Anterior cingulate cortex (tissue), 58 donors: ENCODE results near the gene CHMP1A.

Experiments
- DNase-seq, 58 donors: peaks; one replicate each; lab custom pipeline; 2025; lab: John Stamatoyannopoulos, UW

The CHMP1A gene

DNA sequence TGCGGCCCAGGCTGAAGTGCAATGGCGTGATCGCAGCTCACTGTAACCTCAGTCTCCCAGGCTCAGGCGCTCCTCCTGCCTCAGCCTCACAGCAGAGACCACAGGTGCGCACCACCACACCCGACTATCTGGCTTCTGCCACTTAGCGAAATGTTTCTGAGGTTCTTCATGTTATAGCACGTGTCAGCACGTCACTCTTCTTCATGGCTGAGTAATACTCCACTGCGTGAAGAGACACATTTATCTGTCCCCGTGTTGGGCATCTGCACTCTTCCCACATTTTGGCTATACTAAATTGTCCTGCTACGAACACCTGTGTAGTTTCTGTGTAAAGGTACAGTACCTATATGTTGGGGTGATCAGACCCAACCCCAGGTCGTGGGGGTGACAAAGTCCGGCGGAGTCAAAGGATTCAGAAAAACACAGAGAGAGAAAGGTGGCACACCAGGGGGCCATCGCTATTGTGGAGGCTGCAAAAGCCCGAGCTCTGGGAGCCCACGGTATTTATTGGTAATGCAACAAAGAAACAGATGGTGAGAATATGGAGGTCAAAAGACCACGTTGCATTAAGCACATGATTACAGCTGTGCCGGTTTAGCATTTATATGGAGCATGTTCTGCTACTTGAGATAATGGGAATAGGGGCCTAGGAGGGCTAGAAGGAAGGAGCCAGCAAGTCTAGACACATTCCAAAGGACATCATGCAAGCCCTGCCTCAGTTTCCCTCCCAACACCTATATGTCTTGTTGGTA lies 44.9 kb downstream of the CHMP1A start:
- no peak for DNase-seq

DNA sequence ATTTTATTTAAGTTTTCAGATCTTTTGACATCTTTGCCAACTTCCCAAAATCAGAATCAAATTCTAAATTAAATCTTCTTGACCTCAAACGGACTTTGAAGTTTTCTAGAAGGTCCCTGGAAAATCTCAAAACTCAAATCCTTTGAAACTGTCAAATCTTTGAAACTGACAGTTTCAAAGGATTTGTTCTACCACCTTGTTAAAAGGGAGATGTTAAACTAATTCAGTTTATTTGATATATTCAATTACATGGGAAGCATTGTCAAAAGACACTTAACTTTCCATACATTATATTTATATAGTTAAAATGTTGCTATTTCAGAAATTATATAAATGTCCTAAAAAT lies 47.4 kb downstream of the CHMP1A start:
- DNase-seq: no peak

DNA sequence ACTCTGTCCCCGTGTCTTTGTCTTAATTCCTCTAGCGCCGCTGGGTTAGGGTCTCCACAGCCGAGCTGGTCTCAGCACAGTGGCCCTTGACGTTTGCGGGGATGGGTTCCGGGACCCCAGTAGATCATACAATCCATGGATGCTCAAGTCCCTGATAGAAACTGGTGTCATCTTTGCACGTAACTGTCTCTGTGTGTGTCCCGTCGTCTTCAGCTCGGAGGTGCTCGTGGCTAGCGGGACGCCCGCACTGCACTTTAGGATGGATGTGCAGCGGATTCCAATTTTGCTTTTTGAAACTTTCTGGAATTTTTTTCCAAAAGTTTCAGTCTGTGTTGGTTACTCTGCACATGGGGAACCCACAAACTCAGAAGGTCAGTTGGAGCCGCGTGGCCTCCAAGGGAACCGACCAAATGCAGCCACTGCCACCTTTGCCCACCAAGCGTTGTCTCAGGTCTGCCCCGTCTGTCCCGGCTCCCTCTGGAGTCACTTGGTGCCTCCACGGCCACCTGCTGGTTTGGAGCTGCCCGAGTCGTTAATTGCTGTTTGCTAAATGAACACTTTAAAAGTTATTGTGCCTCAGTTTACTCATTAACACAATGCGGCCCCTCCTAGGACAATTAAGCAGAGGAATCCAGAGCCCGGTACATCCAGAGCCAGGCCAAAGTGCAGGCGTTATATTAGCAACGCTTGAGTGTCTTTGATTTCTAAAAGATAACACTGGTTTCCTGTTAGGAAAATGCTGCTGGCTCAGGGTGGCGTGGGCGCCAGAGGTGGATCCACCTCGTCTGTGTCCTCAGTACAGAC lies 49.4 kb downstream of the CHMP1A start:
- no peak for DNase-seq

DNA sequence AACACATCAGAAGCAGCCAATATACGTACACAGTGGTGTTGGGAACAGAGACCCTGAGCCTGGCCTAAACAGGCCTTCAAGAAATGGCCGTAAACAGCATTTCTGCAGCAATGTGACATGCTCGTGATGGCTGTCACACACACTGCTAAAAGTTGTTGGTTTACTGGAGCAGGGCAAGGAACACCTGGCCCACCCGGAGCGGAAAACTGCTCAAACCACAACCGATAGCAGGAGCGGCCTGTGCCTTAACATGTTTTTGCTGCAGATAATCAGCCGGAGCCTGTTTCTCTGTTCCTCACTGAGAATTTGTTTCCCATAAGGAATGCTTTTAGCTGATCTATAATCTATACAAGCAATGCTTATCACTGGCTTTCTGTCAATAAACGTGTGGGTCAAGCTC lies 50.1 kb downstream of the CHMP1A start:
- no peak for DNase-seq

DNA sequence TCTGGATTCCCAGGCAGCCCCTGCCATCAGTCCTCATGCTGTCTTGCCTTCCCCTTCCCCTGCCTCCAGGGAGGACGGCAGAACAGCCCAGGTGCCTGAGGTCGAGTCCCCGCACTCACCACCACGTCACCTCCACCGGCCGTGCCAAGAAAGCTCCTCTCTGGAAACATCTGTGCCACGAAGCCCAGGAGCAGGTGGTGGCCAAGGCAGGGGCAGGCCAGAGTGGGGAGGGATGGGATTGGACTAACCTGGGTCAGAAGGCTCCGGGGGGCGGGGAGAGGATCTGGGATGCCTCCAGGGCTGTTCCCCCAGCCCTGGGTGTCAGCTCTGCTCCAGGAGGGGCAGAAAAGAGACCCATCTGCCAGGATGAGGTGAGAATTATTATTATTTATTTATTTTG lies 51.5 kb downstream of the CHMP1A start:
- DNase-seq: no peak

DNA sequence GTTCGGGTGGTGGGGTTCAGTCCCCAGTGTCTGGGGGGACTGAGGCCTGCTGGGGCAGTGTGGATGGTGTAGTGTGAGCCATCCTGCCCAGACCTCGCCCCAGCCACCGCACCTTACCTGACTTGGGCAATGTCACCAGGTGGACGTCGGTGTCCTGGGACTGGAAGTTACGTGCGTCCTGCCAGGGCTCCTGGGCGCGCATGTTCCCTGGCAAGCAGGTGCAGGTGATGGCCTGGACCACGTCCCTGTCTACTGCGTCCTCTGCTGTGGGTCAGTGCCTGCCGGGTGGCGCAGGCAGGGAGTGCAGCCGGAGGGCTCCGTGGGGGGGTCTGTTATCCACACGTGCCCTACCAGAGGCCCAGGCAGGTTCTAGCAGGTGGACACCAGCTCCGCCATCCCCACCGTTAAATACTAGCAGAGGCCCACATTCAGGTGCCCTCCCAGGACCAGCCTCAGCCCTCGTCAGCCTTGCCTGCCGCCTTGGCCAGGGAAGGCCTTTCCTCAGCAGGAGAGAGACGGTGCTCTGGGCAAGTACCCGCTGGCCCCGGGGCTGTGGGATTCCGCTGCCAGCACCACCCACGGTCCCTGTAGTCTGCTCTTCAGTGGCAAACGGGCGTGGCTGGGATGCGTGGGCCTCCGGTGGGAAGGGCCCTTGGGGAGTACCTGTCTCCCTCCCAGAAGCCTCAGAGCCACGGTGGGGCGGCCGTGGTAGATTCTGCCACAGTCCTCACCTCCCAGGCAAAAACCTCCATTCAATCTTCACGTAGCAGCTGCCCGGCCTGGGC lies 52.1 kb downstream of the CHMP1A start:
- peak in 1 of 58 donors; percentile 25 for DNase-seq

DNA sequence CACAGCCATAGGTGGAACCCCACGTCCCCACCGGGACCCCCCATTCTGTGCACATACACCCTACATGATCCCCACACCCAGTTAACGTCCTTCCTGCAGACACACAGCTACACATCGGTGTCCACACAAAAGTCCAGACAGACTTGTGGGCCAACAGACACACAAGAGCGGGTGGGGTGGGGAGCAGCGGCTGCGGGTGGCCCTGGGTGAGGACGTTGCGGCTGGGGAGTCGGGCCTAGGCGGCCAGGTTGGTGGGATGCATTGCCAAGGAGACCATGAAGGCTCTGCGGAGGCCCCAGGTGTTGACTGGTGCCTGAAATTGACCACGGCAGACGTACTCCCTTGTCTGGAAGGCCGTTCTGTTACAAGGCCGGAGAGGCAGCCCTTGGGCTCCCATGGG lies 52.7 kb downstream of the CHMP1A start:
- DNase-seq: no peak

DNA sequence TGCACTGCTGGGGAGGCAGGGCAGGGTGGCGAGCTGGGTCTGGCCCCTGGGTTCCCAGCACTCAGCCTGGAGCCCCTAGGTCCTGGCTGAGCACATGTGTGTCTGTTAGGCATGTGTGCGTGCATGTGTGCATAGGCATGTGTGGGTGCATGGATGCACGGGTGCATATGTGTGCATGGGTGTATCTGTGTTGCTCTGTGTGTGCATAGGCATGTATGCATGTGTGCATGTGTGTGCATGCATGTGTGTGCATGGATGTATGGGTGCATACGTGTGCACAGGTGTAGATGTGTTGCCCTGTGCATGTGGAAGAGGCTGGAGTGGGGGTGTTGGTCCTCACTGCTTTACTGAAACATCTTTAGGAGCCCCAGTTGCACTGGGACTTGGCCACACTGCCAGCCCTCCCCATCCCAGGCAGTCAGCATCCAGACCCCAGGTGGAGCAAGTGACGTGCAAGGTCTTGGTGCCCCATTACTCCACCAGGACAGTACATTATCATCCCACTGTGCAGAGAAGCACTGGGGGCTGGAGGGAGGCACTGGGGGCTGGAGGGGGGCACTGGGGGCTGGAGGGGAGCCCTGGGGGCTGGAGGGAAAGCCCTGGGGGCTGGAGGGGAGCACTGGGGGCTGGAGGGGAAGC lies 54.4 kb downstream of the CHMP1A start:
- DNase-seq: no peak

DNA sequence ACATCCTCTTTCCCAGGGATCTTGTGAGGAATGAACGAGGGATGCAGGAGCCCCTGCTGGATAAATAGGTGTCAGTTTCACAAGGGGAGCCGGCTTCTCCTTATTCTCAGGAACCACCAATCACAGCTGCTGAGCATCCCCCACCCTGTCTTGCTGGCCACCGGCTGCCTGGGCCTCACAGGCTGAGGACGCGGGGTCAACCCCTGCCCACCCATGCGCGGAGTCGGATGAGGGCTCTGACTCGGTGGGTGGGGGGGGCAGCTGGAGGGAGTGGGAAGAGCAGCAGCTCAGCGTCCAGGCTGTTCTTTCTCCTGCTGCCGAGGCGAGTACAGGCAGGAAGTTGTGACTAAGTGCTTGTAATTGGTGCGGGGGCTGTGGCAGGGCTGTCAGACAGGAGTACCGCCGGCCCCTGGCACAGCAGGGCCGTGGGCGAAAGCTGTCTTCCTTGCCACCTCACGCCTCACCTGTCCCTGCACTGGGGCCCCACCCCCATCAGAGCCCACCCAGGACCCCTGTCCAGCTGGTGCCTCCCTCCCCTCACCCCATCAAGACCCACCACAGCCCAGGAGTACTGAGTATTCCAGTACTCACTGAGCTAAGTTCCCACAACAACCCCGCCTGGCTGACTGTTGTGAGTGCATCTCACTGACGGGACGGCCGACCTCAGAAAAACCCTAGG lies 55.1 kb downstream of the CHMP1A start:
- DNase-seq: peak in 40 of 58 donors; percentile 5 to 81 (median 36)

DNA sequence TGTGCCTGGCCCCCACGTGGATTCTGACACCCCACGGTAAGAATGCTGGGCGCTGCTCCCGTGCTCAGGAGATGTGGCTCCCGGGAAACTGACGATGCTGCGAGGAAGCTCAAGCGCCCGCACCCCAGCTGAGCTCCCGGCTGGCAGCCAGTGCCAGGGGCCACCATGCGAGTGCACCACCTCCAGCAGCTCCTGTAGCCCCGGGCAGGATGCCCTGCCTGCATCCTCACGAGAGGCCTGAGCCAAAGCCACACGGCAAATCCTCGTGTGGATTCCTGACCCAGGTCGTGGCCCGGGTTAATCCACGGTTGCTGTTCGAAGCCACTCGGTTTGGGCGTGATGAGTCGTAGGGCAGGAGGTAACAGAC lies 55.6 kb downstream of the CHMP1A start:
- peak in 1 of 58 donors; percentile 40 for DNase-seq

DNA sequence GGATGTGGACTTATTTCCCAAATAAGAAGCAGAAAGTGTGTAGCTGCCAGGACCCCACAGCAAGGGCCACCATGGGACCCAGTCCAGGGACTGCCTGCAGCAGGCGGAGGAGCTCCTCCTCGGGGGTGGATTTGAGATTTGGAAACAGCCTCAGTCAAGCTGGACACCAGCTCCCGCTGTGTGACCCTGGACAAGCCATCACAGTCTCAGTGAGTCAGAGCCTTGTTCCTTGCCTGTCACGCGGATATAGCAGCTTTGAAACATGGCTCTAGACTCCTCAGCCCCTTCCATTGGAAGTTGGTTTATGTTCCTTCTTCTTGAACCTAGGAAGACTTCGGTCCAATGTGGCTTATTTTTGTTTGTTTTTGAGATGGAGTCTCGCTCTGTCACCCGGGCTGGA lies 56.6 kb downstream of the CHMP1A start:
- DNase-seq: no peak

DNA sequence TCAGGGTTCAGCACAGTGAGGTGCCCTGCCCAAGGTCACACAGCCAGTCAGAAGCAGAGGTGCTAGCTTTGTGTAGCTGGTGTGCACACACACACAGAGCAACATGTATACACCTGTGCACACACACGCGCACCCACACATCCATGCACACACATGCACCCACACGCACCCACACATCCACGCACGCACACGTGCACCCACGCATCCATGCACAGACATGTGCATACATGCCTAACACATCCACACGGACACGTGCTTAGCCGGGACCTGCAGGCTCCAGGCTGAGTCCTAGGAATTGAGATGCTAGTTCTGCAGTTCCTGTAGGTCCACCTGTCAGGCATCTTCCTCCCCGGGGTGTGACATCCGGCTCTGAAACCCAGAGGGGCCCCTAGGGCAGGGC lies 57.1 kb downstream of the CHMP1A start:
- DNase-seq: no peak

DNA sequence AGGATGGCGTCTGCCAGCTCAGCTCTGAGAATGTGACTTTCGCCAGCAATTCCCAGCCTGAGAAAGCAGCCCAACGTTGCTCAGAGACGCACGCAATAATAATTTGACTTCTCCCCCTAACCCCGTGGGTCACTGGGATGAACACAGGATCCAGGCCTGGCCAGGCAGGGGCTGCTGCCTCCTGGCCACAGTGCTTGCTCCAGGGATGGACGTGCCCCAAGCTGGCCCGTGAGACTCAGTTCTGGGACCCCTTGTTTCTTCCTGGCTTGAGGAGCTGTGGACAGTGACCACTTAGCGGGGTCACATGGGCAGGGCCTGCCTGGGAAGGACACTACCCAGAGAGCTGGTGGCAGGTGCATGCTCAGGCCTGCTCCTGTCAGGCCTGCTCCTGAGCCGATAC lies 57.6 kb downstream of the CHMP1A start:
- DNase-seq: no peak

DNA sequence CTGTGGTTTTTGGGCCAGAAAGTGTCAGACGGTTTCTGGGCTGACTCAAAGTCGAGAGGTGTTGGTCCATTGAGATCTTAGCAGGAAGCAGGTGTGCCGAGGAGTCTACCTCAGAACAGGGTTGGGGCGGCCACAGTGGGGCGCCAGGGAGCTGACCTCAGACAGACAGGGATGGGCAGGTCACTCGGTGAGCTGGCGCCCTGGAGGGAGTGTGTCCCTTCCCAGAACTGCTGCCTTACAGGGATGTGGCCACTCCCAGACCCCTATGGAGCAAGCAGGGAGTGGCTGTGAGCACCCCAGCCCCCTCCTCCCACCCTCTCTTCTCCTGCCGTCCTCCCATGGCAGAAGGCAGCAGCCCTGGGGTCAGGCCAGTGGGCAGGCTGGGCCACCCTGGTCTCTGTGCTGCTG lies 58.1 kb downstream of the CHMP1A start:
- no peak for DNase-seq

DNA sequence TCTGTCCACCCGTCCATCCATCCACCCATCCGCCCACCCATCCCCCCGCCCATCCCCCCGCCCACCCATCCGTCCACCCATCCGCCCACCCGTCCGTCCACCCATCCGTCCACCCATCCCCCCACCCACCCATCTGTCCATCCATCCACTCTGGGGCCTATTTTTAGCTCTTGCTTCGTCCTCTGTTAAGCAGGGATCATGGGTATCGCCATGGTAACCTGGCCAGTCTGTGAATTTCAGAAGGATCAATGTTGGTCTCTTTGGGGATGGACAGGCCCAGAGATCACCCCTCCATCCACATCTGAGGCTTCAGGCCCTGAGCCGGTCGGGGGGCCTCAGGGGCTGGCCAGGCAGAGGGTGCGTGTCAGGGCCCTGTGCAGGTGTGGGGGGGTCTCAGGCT lies 59.3 kb downstream of the CHMP1A start:
- no peak for DNase-seq

DNA sequence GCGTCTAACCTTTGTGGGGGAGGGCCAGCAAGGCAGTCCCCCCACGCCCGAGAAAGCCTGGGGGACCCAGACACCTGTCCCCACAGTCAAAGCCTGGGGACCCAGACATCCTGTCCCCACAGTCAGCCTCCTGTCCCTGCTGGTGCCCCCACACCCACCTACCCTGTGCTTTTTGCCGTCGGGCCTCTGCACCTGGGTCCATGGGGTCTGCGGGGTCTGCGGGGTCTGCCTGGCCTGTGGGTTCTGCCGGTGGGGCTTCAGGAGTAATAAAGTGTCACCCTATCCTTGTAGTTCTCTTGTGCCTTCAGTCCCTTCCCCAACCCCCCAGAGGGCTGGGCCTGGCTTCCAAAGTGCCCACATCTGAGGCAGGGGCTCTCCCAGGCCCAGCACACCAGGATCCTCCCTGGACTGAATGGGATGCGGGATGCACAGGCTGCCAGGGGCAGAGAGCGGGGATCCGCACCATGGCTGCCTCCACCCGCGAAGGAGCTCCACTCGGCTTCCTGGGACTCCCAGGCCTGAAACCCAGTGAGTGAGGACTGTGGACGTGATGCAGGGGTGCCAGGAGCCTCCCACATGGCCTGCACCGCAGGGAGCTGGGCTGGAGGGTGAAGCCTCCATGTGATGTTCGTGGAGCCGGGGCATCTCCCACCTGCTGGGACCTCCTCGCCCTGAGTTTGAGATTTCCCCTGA lies 60.4 kb downstream of the CHMP1A start:
- DNase-seq: no peak

DNA sequence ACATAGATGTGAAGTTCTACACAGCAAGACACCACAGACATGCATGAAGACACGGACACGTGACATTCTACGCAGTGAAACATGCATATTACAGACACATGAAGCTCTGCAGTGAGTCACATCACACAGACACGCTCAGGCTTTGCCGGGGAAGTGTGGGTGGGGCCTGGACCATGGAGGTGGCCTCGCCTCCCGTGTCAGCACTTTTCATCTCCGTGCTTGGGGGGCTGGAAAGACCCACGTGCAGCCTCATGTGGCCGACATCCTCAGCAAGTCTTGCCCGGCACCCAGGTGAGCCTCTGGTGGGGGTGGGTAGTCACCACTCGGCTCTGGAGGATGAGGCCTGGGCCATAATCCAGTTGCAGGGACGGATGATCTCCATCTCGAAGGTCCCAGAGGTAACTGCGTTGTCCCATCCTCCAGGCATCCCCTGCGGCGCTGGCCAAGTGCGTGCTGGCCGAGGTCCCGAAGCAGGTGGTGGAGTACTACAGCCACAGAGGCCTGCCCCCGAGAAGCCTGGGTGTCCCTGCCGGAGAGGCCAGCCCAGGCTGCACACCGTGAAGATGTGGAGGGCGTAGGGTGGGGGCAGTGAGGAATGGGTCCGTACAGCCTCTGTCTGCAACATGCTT lies 61.3 kb downstream of the CHMP1A start:
- no peak for DNase-seq

DNA sequence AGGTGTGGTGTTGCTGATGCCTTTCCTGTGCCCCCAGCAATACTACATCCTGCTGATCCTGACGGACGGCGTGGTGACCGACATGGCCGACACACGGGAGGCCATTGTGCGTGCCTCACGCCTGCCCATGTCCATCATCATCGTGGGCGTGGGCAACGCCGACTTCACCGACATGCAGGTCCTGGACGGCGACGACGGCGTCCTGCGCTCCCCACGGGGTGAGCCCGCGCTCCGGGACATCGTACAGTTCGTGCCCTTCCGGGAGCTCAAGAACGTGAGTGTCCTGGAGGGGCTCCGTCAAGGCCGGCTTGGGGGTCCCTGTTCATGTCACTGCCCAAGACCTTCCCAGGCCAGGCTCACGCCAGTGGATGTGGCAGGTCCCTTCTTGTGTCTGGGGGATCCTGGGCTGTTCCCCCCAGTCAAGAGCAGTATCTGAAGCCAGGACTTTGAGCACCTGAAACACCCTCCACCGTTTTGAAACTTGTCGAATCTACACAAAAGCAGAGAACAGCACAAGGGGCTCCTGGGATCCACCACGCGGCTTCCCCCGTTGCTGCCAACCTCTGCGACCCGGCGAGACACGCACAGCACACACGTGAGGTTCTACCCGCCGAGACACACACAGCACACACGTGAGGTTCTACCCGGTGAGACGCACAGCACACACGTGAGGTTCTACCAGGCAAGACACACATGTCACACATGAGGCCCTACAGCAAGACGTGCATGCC lies 62.0 kb downstream of the CHMP1A start:
- no peak for DNase-seq
